GM23338 (cell line): ENCODE measurements around the gene WRAP53. TPM values are rescaled to one million over a fixed set of nuclear protein-coding genes. Genes with fewer than 3 reads are reported as not detected.

Experiments used
- ATAC-seq: fragments of 200-7000 bp; cut with Tn5 transposase; 3 replicates; pipeline ENCODE4 v1.9.1; 2020
- DNase-seq: peaks from one replicate; pipeline ENCODE4 v3.0.0-alpha.2; 2015; ENCODE audit warnings: low spot score
- H2AFZ ChIP-seq: fragments of 200-600 bp; sonication (generic); 2 replicates; pipeline ENCODE4 v1.8.0; 2016; ENCODE audit warnings: antibody characterized with exemption, mild to moderate bottlenecking, moderate library complexity
- H3F3A ChIP-seq: fragments of 200-600 bp; sonication (generic); replicated peaks from 2 replicates; pipeline ENCODE4 v1.8.0; 2017; ENCODE audit warnings: antibody characterized with exemption, mixed run types, low read depth
- H3K27ac ChIP-seq: fragments of 200-600 bp; sonication (generic); 2 replicates; pipeline ENCODE4 v1.6.1; 2016; ENCODE audit warnings: low read depth
- H3K27me3 ChIP-seq: fragments of 200-600 bp; sonication (generic); 2 replicates; pipeline ENCODE4 v1.8.0; 2016; ENCODE audit warnings: mild to moderate bottlenecking, mixed run types, moderate library complexity; ENCODE audit not compliant: insufficient read depth
- H3K36me3 ChIP-seq: fragments of 200-600 bp; sonication (generic); 2 replicates; pipeline ENCODE4 v1.8.0; 2016; ENCODE audit warnings: mild to moderate bottlenecking; ENCODE audit not compliant: insufficient read depth
- H3K4me1 ChIP-seq: fragments of 200-600 bp; sonication (generic); 2 replicates; pipeline ENCODE4 v1.8.0; 2016; ENCODE audit warnings: mild to moderate bottlenecking, moderate library complexity; ENCODE audit not compliant: insufficient read depth
- H3K4me2 ChIP-seq: fragments of 200-600 bp; sonication (generic); 2 replicates; pipeline ENCODE4 v1.7.1; 2017; ENCODE audit warnings: mixed run types
- H3K4me3 ChIP-seq: fragments of 200-600 bp; sonication (generic); 2 replicates; pipeline ENCODE4 v1.6.1; 2016; ENCODE audit warnings: mixed run types
- H3K79me2 ChIP-seq: fragments of 200-600 bp; sonication (generic); replicated peaks from 2 replicates; pipeline ENCODE4 v1.8.0; 2017; ENCODE audit warnings: mild to moderate bottlenecking; ENCODE audit not compliant: insufficient read depth
- H3K9me2 ChIP-seq: fragments of 200-600 bp; sonication (generic); 2 replicates; pipeline ENCODE4 v1.8.0; 2017; ENCODE audit not compliant: insufficient read depth
- H4K20me1 ChIP-seq: fragments of 200-600 bp; sonication (generic); replicated peaks from 2 replicates; pipeline ENCODE4 v1.8.0; 2017; ENCODE audit warnings: mild to moderate bottlenecking; ENCODE audit not compliant: insufficient read depth
- H3K27ac Mint-ChIP-seq: 2 replicates; pipeline ENCODE4 v1.8.0; 2020; ENCODE audit warnings: inconsistent platforms, mild to moderate bottlenecking, moderate library complexity, mixed read lengths
- H3K27me3 Mint-ChIP-seq: 3 replicates; pipeline ENCODE4 v1.8.0; 2022; ENCODE audit warnings: low read depth, mild to moderate bottlenecking, moderate library complexity, mixed read lengths, inconsistent platforms; ENCODE audit not compliant: insufficient read depth, poor library complexity
- H3K36me3 Mint-ChIP-seq: 3 replicates; pipeline ENCODE4 v1.8.0; 2021; ENCODE audit warnings: low read depth, mild to moderate bottlenecking, inconsistent platforms, moderate library complexity, mixed read lengths
- H3K4me1 Mint-ChIP-seq: 3 replicates; pipeline ENCODE4 v1.8.0; 2020; ENCODE audit warnings: mild to moderate bottlenecking, inconsistent platforms, mixed read lengths
- H3K4me3 Mint-ChIP-seq: 3 replicates; pipeline ENCODE4 v1.8.0; 2021; ENCODE audit warnings: moderate library complexity, mild to moderate bottlenecking, inconsistent platforms, mixed read lengths
- H3K9me3 Mint-ChIP-seq: 3 replicates; pipeline ENCODE4 v1.8.0; 2020; ENCODE audit warnings: moderate library complexity, mild to moderate bottlenecking, inconsistent platforms, mixed read lengths
- CREB1 ChIP-seq: fragments of 250-450 bp; sonication (Bioruptor Pico); IDR thresholded peaks from 2 replicates; pipeline ENCODE4 v1.5.0; 2020; ENCODE audit warnings: low read depth, mild to moderate bottlenecking, moderate library complexity
- ETS1 ChIP-seq: IDR thresholded peaks from 2 replicates; pipeline ENCODE4 v1.6.1; 2016; ENCODE audit warnings: antibody characterized with exemption
- EZH2phosphoT487 ChIP-seq: fragments of 200-600 bp; sonication (generic); IDR thresholded peaks from one replicate; pipeline ENCODE4 v1.8.1; 2018; ENCODE audit warnings: antibody characterized with exemption; ENCODE audit not compliant: unreplicated experiment
- NANOG ChIP-seq: IDR thresholded peaks from 2 replicates; pipeline ENCODE4 v1.6.1; 2016; ENCODE audit warnings: antibody characterized with exemption, borderline replicate concordance
- POLR2AphosphoS5 ChIP-seq: IDR thresholded peaks from 2 replicates; pipeline ENCODE4 v1.6.1; 2016; ENCODE audit warnings: antibody characterized with exemption, low read depth
- REST ChIP-seq: IDR thresholded peaks from one replicate; pipeline ENCODE4 v1.6.1; 2018; ENCODE audit warnings: antibody characterized with exemption; ENCODE audit not compliant: unreplicated experiment
- STAT1 ChIP-seq: IDR thresholded peaks from one replicate; pipeline ENCODE4 v1.6.1; 2016; ENCODE audit warnings: antibody characterized with exemption; ENCODE audit not compliant: unreplicated experiment
- ZNF114 ChIP-seq: fragments of 250-450 bp; sonication (Bioruptor Pico); IDR thresholded peaks from 2 replicates; pipeline ENCODE4 v1.5.0; 2020; ENCODE audit warnings: mild to moderate bottlenecking, moderate library complexity
- ZNF331 ChIP-seq: fragments of 250-450 bp; sonication (Bioruptor Pico); IDR thresholded peaks from 2 replicates; pipeline ENCODE4 v1.5.0; 2020; ENCODE audit warnings: low read depth, mild to moderate bottlenecking, moderate library complexity
- polyA plus RNA-seq: library from polyadenylated mRNA; unstranded; fragments of >200 nt; fragmentation: Nextera tagmentation; extraction: Ambion mirVana; gene quantifications from 2 replicates; pipeline ENCODE4 v1.2.1, GENCODE V29; 2016
- total RNA-seq: library from RNA; depleted of rRNA; stranded (reverse); fragments of >200 nt; shearing (Covaris generic); gene quantifications from 2 replicates; pipeline ENCODE4 v1.2.3, GENCODE V29; 2014
- TF ChIP-seq, protein P1 (sequence below), 2 experiments: fragments of 200-600 bp in 1 of 2; sonication (generic) in 1 of 2; conservative IDR thresholded peaks; 2 replicates each; pipeline versions ENCODE4 v1.5.1 to v1.6.1; 2016 to 2017; ENCODE audit warnings: antibody characterized with exemption in 2 of 2, low read depth in 2 of 2, mild to moderate bottlenecking in 2 of 2, moderate library complexity in 1 of 2
- TF ChIP-seq, protein P2 (sequence below): fragments of 250-450 bp; sonication (Bioruptor Pico); IDR thresholded peaks from 2 replicates; pipeline ENCODE4 v1.5.0; 2020; ENCODE audit warnings: mild to moderate bottlenecking, moderate library complexity

WRAP53 gene
- total and polyA plus RNA-seq, 2 experiments from 2014 or later = 28.1 to 33.3 TPM

DNA sequence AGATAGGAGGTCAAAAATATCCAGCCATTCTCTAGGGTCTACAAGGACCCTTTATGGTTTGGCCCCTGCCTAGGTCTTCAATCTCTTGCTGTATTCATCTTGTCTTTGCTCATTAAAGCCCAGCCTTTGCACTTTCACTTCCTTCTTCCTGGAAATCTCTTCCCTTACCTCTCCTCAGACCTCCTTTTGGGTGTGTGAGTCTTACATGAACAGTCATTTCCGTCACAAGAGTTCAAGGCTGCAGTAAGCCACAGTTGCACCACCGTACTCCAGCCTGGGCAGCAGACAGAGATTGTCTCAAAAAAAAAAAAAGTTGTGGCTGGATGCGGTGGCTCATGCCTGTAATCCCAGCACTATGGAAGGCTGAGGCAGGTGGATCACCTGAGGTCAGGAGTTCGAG, 43.5 kb upstream of the WRAP53 start:
- Histone ChIP-seq H3K27me3 (peaks cover 7% of the 10 kb centered on the region), H3K4me3 (no peak overlapping the region), H3F3A (0 out of 2 replicates have a peak, but pooled peaks cover under 1% of the 10 kb centered on the region), H3K27ac (no peak overlapping the region), H3K4me2 (no peak overlapping the region), H4K20me1 (no peaks in the 10 kb centered on the region), H3K9me2 (no peaks in the 10 kb centered on the region), H3K36me3 (no peaks in the 10 kb centered on the region), H2AFZ (no peak overlapping the region), H3K4me1 (peaks cover 1% of the 10 kb centered on the region; the same call in 1 of the 2 replicates), H3K79me2 (no peaks in the 10 kb centered on the region)
- DNase-seq (no peak), ATAC-seq (no peak)
- TF ChIP-seq REST = no peak
- TF ChIP-seq, protein P1, sequence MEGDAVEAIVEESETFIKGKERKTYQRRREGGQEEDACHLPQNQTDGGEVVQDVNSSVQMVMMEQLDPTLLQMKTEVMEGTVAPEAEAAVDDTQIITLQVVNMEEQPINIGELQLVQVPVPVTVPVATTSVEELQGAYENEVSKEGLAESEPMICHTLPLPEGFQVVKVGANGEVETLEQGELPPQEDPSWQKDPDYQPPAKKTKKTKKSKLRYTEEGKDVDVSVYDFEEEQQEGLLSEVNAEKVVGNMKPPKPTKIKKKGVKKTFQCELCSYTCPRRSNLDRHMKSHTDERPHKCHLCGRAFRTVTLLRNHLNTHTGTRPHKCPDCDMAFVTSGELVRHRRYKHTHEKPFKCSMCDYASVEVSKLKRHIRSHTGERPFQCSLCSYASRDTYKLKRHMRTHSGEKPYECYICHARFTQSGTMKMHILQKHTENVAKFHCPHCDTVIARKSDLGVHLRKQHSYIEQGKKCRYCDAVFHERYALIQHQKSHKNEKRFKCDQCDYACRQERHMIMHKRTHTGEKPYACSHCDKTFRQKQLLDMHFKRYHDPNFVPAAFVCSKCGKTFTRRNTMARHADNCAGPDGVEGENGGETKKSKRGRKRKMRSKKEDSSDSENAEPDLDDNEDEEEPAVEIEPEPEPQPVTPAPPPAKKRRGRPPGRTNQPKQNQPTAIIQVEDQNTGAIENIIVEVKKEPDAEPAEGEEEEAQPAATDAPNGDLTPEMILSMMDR (conservative IDR thresholded peaks at IDR 0.05; ENCODE audit: low read depth in 2 of 2) = no peak
- no peak for TF ChIP-seq ETS1
- no peak for TF ChIP-seq ZNF331
- no peak for TF ChIP-seq EZH2phosphoT487
- TF ChIP-seq NANOG = no peak
- TF ChIP-seq, protein P2, sequence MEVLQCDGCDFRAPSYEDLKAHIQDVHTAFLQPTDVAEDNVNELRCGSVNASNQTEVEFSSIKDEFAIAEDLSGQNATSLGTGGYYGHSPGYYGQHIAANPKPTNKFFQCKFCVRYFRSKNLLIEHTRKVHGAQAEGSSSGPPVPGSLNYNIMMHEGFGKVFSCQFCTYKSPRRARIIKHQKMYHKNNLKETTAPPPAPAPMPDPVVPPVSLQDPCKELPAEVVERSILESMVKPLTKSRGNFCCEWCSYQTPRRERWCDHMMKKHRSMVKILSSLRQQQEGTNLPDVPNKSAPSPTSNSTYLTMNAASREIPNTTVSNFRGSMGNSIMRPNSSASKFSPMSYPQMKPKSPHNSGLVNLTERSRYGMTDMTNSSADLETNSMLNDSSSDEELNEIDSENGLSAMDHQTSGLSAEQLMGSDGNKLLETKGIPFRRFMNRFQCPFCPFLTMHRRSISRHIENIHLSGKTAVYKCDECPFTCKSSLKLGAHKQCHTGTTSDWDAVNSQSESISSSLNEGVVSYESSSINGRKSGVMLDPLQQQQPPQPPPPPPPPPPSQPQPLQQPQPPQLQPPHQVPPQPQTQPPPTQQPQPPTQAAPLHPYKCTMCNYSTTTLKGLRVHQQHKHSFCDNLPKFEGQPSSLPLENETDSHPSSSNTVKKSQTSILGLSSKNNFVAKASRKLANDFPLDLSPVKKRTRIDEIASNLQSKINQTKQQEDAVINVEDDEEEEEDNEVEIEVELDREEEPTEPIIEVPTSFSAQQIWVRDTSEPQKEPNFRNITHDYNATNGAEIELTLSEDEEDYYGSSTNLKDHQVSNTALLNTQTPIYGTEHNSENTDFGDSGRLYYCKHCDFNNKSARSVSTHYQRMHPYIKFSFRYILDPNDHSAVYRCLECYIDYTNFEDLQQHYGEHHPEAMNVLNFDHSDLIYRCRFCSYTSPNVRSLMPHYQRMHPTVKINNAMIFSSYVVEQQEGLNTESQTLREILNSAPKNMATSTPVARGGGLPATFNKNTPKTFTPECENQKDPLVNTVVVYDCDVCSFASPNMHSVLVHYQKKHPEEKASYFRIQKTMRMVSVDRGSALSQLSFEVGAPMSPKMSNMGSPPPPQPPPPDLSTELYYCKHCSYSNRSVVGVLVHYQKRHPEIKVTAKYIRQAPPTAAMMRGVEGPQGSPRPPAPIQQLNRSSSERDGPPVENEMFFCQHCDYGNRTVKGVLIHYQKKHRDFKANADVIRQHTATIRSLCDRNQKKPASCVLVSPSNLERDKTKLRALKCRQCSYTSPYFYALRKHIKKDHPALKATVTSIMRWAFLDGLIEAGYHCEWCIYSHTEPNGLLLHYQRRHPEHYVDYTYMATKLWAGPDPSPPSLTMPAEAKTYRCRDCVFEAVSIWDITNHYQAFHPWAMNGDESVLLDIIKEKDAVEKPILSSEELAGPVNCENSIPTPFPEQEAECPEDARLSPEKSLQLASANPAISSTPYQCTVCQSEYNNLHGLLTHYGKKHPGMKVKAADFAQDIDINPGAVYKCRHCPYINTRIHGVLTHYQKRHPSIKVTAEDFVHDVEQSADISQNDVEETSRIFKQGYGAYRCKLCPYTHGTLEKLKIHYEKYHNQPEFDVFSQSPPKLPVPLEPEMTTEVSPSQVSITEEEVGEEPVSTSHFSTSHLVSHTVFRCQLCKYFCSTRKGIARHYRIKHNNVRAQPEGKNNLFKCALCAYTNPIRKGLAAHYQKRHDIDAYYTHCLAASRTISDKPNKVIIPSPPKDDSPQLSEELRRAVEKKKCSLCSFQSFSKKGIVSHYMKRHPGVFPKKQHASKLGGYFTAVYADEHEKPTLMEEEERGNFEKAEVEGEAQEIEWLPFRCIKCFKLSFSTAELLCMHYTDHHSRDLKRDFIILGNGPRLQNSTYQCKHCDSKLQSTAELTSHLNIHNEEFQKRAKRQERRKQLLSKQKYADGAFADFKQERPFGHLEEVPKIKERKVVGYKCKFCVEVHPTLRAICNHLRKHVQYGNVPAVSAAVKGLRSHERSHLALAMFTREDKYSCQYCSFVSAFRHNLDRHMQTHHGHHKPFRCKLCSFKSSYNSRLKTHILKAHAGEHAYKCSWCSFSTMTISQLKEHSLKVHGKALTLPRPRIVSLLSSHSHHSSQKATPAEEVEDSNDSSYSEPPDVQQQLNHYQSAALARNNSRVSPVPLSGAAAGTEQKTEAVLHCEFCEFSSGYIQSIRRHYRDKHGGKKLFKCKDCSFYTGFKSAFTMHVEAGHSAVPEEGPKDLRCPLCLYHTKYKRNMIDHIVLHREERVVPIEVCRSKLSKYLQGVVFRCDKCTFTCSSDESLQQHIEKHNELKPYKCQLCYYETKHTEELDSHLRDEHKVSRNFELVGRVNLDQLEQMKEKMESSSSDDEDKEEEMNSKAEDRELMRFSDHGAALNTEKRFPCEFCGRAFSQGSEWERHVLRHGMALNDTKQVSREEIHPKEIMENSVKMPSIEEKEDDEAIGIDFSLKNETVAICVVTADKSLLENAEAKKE = no peak
- TF ChIP-seq POLR2AphosphoS5 = no peak
- TF ChIP-seq ZNF114 (CRISPR knock-in tag) = no peak
- TF ChIP-seq CREB1 (CRISPR knock-in tag) = no peak
- TF ChIP-seq STAT1 = no peak
- Mint-ChIP-seq H3K36me3 (no peaks in the 10 kb centered on the region), H3K9me3 (peaks cover 2% of the 10 kb centered on the region; the same call in 1 of the 3 replicates), H3K4me1 (peaks cover 1% of the 10 kb centered on the region), H3K4me3 (no peak overlapping the region; the same call in 2 of the 3 replicates), H3K27ac (no peak overlapping the region), H3K27me3 (peaks cover 13% of the 10 kb centered on the region)
